GM18861 (cell line): ENCODE results near the gene XAGE2.
"Not testable (repeated sequence)": the region's sequence is repeated elsewhere in the genome, so short reads cannot be mapped to it uniquely, and the experiment has no call there.

ENCODE experiments used
- ATAC-seq: cut with Tn5 transposase; IDR thresholded peaks from one replicate; pipeline ENCODE4 v1.9.1; 2021; ENCODE audit not compliant: unreplicated experiment

The XAGE2 gene, protein sequence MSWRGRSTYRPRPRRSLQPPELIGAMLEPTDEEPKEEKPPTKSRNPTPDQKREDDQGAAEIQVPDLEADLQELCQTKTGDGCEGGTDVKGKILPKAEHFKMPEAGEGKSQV

GRCh38 chrX:52368368-52369055 lies at the start of gene XAGE2:
XAGE2 (plus strand) TSS chrX:52369021; CDS start chrX:52370015, 994 bp downstream.
- ATAC-seq: no peak

- no peak for ATAC-seq
Observed at GRCh38 chrX:52337410-52337809, 31.4 kb upstream of the XAGE2 start.

GRCh38 chrX:52341493-52341892 lies 27.3 kb upstream of the XAGE2 start:
- no peak for ATAC-seq

GRCh38 chrX:52343131-52343530 lies 25.7 kb upstream of the XAGE2 start:
- ATAC-seq: not testable (repeated sequence)

DNA sequence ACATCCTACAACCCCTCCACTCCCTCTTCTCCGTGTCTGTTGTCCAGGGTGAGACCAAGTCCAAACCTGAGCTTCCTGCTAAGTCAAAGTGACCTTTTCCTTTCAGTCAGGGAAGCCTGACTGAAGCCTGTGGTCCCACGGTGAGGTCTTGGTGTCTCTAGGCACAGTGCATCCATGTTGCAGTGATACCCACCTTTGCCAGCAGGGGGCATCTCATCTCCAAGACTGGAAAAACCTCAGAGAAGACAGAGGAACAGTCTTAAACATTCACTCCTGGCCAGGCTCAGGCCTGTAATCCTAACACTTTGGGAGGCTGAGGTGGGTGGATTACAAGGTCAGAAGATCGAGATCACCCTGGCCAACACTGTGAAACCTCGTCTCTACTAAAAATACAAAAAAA lies 23.4 kb upstream of the XAGE2 start:
- peak; percentile 54 for ATAC-seq

- no peak for ATAC-seq
Observed at GRCh38 chrX:52346174-52347165, 22.4 kb upstream of the XAGE2 start.

GRCh38 chrX:52349681-52350080 lies 19.1 kb upstream of the XAGE2 start:
- no peak for ATAC-seq

DNA sequence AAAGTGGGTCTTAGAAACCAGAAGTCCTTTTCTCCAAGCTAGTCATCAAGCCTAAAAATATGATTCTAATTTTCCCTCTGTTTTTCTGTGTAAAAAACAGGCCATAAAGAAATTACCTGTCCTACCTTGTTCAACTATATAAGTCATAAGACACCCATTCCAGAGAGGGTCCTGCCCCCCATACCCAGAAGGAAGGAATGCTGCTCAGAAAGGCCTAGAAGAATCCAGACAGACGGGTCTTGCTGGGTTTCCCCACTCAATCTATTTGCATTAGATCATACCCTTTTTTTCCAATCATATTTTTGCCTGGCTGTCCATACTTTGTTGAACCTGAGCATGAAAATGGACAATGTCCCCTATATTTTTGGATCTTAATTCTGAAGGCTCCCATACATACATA lies 16.3 kb upstream of the XAGE2 start:
- no peak for ATAC-seq

DNA sequence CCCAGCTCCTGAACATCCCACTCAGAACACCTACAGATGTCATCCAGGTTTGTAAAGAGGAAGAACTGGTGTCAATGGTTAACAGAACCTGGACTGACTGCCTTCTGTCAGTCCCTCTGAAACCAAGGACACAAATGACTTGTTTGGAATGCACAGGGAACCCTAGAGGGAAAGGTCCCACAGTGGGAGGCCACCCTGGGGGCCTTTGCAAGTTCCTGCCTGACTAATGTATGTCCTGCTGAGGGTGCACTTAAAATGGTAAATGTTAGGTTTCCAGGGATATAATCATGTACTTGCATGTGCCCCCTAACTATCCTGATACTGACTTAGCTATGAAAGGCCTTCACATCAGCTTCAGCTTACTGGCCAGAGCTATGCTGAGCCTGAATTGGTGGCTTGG lies 15.0 kb upstream of the XAGE2 start:
- ATAC-seq: no peak

DNA sequence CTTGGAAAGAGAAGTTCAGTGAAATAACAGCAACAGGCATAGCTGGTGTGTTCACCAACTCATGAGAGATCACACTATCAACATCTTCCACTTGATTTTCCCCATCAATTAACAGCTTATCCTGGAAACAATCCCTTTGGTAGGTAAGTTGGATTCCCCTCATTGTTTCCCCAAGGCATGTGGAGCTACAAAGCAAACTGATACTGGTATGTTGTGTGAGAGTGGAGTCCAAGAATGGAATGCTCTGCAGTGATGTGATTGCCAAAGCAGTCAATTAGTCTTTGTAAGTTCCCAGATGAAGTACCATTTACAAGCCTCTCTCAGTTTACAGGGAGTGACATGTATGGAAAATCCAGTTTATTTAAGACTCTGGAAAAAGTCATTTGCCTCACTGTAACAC lies 13.7 kb upstream of the XAGE2 start:
- ATAC-seq: no peak

DNA sequence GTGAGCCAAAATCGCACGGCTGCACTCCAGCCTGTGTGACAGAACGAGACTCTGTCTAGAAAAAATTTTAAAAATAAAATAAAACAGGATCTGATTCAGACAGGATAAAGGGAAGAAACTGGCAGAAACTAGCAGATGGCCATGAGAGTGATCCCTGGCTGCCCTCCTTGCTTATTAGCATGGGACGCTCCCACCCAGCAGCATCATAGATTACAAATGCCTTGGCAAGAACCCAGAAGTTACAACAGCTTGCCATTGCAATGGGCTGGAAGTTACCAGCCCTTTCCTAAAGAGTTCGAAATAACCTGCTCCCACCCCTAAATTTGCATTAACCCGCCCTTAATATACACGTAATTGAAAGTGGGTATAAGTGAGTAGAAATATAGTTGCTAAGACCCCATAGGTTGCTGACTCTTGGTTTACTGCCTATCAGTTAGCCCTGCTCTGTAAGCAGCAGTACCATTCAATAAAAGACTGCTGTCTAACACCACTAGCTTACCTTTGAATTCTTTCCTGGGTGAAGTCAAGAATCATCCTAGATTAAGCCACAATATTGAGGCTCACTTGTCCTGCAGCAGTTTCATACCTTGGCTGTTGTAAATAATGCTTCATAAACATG lies 9.1 kb upstream of the XAGE2 start:
- no peak for ATAC-seq

GRCh38 chrX:52361941-52362340 lies 6.9 kb upstream of the XAGE2 start:
- no peak for ATAC-seq

DNA sequence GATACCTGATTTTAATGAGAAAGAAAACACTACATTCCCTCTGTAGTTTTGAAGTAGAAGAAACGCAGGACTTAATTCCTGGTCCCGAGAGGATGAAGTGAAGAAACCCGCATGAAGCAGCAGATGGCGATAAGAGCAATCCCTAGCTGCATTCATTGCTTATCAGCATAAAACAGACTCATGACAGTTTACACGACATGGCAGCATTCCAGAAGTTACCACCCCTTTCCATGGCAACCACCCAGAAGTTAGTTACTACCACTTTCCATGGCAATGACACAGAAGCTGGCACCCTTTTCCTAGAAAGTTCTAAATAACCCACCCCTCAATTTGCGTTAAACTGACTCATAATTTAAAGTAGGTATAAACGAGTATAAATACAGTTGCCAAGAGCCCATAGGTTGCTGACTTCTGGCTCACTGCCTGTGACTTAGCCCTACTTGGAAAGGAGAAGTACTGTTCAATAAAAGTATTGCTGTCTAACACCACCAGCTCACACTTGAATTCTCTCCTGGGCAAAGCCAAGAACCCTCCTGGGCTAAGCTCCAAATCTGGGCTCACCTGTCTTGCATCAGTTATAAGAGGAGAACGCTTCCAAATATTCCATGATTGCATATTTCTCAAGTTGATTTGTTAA lies 5.5 kb upstream of the XAGE2 start:
- ATAC-seq: no peak

- no peak for ATAC-seq
Observed at GRCh38 chrX:52378870-52379269, 10.0 kb downstream of the XAGE2 start.

DNA sequence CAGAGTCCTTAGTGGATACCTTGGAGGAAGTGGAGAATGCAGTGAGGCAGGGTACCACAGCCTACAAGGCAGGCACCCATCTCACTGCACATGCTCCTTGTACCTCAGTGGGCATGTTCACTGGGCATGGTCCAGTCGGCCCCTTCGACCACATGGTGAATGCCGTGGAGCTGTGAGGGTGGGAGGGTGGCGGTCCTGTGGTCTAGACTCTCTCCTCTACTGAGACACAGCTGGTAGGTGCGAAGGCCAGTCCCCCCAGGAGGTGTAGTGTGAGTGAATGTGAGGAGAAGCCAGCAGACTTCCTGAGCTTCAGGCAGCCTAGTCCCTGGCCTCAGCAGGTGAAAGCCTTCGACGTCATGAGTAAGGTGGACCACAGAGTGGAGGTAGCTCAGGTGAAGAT lies 12.2 kb downstream of the XAGE2 start:
- ATAC-seq: no peak

DNA sequence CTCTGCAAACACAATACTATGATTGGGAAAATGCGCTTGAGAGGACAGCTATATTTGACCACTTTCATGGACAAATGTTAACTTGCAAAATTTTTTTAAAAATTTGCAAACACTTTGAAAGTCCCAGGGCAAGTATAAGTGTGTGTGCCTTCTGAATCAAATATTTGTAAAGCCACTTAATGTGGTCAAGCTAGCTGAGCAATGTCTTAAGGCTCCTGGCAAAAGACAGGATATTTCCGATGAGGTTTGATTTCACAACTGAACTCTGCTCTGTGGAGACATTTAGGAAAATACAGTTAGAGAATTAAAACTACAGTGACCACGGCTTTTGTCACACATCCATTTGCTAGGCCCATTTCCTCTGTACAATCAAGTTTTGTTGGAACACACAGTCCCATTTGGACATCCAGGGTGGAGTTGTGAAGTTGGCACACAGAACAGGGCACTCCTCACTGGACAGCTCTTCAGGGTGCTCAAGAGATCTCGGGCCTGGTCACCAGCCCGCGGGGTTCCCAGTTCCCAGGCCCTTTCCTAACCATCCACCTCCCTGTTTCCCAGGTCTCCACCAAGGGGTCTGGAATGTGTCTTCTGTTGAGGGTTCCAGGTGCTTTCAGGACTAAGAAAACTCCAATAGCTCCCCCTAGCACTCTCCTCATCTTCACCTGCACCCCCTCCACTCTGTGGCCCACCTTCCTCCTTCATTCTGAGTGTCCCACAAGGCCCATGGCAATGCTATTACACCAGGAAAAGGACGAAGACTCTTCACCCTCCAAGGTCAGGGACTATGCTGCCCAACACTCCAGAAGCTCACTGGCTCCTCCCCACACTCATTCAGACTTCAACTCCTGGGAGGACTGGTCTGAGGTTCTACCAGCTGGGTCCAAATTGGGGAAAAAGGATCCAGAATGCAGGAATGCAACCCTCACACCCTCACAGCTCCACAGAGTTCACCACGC lies 41.9 kb downstream of the XAGE2 start:
- ATAC-seq: no peak

DNA sequence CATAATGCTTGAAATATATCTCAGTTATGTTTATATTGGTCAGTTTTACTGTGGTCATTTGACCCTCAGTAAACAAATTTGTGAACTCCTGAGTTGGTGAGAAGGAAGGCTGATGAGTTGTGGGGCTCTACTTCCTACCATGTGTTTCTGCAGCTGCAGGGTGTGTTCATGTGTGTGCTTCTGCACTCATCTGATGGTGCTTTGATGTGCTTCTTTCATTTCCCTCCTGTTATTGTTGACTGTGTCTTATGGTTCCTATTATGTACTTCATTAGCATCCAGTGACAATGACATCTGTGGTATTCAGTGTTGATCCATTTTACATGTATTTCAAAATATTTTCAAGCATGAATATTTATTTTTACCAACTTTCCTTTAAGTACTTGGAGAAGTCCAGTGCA lies 46.5 kb downstream of the XAGE2 start:
- no peak for ATAC-seq

DNA sequence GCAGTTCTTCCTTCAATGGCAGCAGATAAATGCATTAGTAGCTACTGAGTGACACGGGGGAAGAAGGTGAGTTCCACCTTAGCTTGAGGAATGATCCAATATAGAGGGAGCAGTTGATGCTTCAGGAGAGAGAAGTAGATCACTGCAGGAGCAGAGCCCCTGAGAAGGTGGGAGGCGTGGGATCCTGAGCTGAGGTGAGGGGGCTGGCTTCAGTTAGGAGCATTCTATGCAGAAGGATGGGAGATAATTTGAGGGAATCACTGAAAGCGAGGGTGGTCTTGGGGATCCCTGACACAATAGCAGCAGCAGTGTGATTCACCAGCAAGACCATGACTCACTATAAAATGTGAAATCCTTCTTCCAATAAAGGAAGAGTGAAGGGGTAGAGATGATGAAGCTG lies 48.0 kb downstream of the XAGE2 start:
- no peak for ATAC-seq

GRCh38 chrX:52420824-52421443 lies 52.1 kb downstream of the XAGE2 start:
- ATAC-seq: no peak
